ENCODE results near the gene ZNF563.

Gene ZNF563

DNA sequence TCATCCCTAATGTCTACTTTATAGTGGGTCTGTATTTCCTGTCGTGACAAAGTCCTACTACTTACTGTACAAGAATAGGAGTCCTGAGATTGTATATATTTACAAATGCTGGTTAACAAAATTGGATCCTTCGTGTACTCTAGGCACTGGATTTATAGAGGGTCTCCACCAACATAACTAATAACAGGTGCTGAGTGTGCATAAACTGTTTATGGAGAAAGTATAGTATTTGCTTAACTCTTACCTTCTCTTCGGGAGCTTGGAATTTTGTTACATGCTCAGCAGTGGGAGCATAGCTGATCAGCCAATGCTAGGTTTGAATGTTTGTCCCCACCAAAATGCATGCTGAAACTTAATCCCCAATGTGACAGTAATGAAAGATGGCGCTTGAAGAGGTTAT is 19.9 kb upstream of the ZNF563 start:
- TF ChIP-seq, protein P1, sequence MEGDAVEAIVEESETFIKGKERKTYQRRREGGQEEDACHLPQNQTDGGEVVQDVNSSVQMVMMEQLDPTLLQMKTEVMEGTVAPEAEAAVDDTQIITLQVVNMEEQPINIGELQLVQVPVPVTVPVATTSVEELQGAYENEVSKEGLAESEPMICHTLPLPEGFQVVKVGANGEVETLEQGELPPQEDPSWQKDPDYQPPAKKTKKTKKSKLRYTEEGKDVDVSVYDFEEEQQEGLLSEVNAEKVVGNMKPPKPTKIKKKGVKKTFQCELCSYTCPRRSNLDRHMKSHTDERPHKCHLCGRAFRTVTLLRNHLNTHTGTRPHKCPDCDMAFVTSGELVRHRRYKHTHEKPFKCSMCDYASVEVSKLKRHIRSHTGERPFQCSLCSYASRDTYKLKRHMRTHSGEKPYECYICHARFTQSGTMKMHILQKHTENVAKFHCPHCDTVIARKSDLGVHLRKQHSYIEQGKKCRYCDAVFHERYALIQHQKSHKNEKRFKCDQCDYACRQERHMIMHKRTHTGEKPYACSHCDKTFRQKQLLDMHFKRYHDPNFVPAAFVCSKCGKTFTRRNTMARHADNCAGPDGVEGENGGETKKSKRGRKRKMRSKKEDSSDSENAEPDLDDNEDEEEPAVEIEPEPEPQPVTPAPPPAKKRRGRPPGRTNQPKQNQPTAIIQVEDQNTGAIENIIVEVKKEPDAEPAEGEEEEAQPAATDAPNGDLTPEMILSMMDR (IDR thresholded peaks at IDR 0.05; ENCODE audit: extremely low read depth, missing control alignments) = no peak
- no peak for DNase-seq (ENCODE audit: low spot score)

DNA sequence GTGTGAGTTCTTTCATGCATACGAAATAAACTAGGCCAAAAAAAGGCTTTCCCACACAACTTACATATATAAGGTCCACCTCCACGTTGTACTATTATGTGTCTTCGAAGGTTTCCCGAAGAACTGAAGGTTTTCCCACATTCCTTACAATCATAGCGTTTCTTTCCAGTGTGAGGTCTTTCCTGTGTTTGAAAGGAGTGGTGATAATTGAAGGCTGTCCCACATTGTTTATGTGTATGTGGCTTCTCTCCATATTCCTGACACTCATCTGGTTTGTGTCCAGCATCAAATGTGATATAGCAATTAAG is 17.4 kb upstream of the ZNF563 start:
- TF ChIP-seq, protein P1 (IDR thresholded peaks at IDR 0.05; ENCODE audit: extremely low read depth, missing control alignments) = no peak
- no peak for DNase-seq (ENCODE audit: low spot score)

DNA sequence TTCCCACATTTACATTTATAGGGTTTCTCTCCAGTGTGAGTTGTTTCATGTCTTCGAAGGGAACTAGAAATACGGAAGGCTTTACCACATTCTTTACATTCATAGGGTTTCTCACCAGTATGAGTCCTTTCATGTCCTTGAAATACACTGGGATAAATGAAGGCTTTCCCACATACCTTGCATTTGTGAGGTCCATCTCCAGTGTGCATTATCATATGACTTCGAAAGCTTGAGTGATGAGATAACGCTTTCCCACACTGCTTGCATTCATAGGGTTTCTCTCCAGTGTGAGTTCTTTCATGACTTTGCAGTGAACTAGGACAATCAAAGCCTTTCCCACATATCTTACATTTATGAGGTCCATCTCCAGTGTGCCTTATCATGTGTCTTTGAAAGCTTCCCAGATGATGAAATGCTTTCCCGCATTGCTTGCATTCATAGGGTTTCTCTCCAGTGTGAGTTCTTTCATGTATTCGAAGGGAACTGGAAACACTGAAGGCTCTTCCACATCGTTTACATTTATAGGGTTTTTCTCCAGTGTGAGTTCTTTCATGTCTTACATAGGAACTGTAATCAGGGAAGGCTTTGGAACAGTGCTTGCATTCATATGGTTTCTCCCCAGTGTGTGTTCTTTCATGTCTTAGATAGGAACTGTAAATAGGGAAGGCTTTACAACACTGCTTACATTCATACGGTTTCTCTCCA is 16.9 kb upstream of the ZNF563 start:
- DNase-seq (ENCODE audit: low spot score) = no peak
- TF ChIP-seq, protein P1 (IDR thresholded peaks at IDR 0.05; ENCODE audit: extremely low read depth, missing control alignments) = no peak

DNA sequence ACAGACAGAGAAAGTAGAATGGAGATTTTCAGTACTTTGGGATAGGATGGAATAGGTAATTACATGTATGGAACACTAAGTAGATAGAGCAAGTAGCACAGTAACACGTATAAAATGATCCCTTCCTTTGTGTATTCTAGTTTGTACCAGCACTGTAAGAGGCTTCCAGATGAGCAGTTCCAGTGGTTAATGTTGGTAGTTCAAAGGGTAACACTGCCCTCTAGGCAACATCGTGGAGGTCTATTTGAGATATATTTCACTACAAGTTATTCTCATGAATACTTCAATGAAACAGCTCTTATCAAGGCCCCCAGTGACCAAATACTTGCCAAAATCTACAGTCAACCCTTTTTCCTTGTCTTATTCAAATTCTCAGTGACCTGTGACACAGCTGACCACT is 13.5 kb upstream of the ZNF563 start:
- TF ChIP-seq, protein P1 (IDR thresholded peaks at IDR 0.05; ENCODE audit: extremely low read depth, missing control alignments) = no peak
- no peak for DNase-seq (ENCODE audit: low spot score)

DNA sequence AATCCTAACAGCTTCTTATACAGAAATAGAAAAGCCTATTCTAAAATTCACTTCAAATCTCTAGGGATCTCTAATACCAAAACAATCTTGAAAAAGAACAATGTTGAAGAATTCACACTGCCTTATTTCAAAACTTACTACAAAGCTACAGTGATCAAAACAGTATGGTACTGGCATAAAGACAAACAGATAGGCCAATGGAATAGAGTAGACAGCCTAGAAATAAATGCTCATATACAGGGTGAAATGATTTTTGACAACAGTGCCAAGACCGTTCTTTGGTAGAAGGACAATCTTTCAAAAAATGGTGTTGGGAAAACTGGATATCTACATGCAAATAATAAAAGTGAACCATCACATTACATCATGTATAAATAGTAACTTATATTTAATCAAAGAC is 11.8 kb upstream of the ZNF563 start:
- TF ChIP-seq, protein P1 (IDR thresholded peaks at IDR 0.05; ENCODE audit: extremely low read depth, missing control alignments) = no peak
- DNase-seq (ENCODE audit: low spot score) = no peak

DNA sequence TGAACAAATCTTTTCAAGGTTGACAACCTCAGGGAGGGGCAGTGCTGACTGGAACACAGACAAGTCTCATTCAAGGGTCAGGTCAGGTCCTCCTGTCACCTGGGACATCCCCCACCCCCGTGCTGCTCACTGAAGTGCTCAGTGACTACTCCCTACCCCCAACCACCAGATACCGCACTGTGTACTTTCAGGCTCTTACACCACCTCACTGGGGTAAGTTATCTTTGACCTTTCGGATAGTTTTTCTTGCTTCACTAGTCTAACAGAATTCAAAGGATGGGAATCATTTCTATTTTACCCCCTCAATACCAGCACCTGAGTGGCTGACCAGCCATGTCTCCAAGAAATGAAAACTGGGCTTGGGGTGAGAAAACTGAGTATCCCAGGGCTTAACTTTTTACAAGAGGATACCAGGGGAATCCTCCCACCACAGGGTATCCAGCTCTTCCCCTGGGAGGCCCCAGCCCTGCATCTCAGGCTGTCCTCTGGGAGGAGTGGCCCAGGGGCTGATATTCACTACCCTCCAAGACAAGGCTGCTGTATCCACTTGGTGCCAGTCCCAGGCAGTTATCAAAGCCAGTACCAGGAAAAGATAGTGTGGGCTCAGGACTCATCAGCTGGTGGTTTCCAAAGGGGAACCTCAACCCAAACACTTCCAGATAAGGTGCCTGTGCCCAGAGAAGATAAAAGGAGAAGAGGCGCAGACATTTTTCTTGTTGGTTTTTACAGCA is 2.1 kb downstream of the ZNF563 start:
- peak; percentile 87 for DNase-seq (ENCODE audit: low spot score)
- TF ChIP-seq, protein P1 (IDR thresholded peaks at IDR 0.05; ENCODE audit: extremely low read depth, missing control alignments) = no peak

DNA sequence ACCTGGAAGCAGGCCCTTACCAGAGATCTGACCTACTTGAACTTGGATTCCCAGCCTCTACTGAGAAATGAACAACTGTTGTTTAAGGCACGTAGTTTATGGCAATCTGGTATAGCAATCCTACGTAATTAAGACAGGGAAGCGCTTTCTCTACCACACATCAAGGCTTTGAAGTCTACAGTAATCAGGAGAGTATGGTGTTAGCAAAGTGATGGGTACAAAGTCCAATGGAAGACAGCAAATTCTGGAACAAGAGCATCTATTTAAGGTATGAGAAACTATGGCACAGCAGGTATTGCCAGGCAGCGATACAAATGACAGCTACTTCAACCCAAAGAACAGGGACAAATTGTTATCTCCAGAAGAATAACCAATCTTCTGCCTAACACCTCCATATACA is 3.1 kb downstream of the ZNF563 start:
- TF ChIP-seq, protein P1 (IDR thresholded peaks at IDR 0.05; ENCODE audit: extremely low read depth, missing control alignments) = no peak
- no peak for DNase-seq (ENCODE audit: low spot score)

Data from GM20000 (cell line).